HG03558 (cell line): ENCODE measurements around the gene DND1.
"Not testable (repeated sequence)": the region's sequence is repeated elsewhere in the genome, so short reads cannot be mapped to it uniquely, and the experiment has no call there.

Experiments used
- ATAC-seq: cut with Tn5 transposase; IDR thresholded peaks from one replicate; pipeline ENCODE4 v1.9.1; 2021; ENCODE audit warnings: moderate number of reproducible peaks; ENCODE audit not compliant: unreplicated experiment; ENCODE audit errors: extremely low read depth

DND1 gene

DNA sequence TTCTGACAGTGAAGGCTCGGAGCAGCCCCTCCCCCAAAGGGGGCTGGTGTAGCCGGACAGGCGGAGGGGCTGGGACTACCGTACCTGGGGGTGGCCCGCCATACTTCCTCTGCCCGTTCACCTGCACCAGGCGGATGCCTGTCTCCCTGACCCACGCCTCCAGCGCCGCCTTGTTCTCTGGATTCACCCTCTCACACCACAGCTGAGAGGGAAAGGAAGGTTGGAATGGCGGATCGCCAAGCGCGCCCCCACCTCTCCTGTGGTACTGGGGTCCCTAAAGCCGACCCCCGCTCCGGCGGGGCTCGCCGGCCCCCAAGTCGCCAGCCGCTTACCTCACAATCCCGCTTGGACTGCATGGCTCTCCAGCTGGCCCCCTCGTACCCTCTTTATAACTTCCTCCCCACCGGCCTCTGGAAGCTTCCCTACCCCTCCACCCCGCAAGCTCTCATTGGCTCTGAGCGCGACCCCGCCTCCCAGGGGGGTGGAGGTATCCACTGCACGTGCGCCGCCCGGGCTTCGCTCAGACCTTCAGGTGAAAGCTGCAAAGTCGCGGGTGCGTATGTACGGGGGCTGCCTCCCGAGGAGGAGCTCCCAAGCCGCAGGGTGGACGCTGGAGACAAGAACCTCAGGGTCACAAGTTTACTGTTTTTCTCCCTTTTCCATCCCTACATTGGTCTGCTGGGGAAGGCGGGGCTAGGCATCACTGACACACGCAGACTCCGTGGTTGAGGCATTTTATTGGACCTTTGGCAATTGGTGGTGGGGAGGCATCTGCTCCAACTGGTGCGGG, at the start of gene DND1:
DND1 (minus strand) TSS at position 390 of the 790 bp plus-strand sequence; CDS start at position 356, 34 bp downstream.
- no peak for ATAC-seq

DNA sequence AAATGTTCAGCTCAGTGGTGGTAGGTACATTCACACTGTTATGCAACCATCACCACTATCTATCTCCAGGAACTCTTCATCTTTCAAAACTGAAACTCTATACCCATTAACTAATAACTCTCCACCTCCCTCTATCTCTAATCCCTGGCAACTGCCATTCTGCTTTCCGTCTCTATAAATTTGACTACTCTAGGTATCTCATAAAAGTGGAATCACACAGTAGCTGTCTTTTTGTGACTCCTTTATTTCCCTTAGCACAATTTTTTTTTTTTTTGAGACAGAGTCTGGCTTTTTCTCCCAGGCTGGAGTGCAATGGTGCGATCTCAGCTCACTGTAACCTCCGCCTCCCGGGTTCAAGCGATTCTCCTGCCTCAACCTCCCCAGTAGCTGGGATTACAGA, 48.0 kb upstream of the DND1 start:
- not testable (repeated sequence) for ATAC-seq

DNA sequence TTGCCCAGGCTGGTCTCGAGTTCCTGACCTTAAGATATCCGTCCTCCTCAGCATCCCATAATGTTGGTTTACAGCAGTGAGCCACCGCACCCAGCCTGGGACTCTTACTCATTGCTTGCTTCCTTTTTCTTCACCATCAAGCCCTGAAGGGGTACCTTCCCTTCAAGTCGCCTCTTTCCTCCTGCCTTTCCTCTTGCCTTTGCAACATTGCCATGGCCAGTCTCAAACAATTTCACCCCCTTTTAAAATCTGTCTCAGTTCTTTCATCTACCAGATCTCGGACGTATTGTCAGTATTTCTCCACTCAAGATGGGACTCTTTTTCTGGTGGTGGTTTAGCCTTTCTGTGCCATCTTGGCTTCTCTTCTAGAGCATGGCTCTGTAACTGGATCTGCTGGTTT, 47.4 kb upstream of the DND1 start:
- ATAC-seq = not testable (repeated sequence)

DNA sequence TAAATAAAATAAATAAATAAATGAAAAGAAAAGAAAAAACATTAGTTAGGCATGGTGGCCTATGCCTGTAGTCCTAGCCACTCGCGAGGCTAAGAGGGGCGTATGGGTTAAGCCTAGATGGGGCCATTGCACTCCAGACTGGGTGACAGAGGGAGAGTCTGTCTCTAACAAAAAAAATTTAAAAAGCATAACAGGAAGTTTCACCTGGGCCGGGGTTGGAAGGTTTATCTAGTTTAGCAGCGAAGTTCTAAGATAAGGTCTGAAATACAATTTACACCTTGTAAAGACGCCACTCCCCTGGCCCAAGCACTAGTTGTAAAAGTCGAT, 44.9 kb upstream of the DND1 start:
- no peak for ATAC-seq

DNA sequence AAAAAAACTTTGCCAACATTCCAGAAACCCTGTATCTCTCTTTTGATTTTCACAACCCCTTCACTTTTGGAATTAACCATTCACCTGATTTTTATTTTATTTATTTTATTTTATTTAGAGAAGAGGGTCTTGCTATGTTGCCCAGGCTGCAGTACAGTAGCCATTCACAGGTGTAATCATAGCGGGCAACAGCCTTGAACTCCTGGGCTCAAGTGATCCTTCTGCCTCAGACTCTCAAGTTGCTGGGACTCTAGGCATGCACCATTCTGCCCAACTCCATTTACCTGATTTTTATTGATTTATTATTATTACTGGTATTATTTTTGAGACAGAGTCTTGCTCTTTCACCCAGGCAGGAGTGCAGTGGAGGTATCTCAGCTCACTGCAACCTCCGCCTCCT, 42.9 kb upstream of the DND1 start:
- ATAC-seq = not testable (repeated sequence)

DNA sequence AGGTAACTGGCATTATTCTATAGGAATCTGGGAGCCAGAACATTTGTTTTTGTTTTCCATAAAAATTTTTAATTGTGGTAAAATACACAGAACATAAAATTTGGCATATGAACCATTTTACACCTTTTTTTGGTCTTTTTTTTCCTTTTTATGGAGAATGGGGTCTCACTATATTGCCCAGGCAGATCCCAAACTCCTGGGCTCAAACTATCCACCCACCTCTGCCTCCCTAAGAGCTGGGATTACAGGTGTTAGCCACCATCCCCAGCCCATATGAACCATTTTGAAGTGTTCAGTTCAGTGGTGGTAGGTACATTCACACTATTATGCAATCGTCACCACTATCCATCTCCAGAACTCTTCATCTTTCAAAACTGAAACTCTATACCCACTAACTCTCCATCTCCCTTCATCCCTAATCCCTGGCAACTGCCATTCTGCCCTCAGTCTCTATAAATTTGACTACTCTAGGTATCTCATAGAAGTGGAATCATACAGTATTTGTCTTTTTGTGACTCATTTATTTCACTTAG, 40.3 kb upstream of the DND1 start:
- ATAC-seq = no peak

DNA sequence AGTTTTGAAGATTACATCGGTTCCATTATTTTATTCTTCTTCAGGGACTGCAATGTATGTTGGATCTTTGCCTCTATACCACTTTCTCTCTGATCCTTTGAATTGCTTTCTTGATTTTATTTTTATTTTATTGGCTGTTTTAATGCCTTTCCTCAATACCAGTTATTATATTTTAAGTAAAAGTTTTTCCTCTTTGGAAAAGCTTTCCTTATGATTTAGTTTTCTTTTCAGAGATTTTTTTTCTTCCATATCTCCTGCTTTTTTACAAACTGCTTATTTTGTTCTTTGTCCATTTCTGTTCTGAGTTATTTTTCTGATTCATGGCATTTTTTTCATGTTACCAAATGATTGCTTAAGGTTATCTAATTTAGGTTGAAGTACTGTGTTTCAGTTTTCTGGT, 38.4 kb upstream of the DND1 start:
- no peak for ATAC-seq

DNA sequence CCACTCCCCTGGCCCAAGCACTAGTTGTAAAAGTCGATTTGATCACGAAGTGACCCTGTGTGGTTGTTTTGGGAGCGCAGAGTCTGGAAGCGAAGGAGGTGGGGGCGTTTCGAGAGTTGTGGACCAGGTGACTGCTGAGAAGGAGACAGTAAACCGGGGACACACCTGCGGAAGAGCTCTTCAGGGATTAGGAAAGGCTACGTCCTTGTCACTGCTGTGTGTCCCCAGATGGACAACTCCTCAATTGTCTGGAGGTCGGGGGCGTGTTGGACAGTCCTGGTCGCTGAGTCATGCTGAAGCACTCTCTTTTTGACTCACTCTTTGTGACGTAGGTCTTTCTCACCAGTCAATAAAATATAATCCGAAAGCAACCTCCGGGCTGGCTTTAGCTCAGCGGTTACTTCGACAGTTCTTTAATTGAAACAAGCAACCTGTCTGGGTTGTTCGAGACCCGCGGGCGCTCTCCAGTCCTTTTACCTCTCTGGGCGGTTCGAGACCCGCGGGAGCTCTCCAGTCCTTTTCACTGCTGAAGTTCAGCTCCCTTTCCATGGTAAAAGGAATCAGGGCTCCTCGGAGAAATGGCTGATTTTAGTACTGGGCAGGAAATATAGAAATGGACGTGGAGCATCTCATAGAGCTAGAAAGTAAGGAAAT, 37.6 kb upstream of the DND1 start:
- ATAC-seq = peak; percentile 93

DNA sequence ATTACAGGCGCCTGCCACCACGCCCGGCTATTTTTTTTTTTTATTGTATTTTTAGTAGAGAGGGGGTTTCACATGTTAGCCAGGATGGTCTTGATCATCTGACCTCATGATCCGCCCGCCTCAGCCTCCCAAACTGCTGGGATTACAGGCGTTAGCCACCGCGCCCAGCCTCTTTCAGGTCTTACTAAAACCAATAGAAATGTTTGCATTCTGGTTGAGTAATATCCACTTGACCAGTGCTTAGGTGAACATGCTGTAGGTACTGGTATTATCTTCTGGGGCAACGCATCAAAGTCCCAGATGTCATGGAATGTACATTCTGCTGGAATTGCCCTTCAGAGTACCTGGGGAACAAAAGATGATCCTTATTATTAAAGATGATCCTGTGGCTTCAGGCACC, 35.4 kb upstream of the DND1 start:
- ATAC-seq = not testable (repeated sequence)

DNA sequence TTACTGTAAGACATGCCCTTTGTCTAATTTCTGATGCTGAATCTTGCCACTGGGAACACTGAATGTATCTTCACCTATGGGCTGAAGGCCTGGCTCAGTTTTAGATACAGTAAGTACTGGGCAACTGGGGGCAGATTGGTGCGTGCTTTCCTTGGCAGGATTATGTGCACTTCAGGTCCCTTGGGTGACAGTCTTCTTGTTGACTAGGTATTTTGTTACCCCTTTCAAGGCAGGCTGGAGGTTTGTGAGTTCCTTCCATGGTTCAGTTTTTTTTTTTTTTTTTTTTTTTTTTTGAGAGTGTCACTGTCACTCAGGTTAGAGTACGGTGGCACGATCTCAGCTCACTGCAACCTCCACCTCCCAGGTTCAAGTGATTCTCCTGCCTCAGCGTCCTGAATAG, 34.4 kb upstream of the DND1 start:
- ATAC-seq = no peak

DNA sequence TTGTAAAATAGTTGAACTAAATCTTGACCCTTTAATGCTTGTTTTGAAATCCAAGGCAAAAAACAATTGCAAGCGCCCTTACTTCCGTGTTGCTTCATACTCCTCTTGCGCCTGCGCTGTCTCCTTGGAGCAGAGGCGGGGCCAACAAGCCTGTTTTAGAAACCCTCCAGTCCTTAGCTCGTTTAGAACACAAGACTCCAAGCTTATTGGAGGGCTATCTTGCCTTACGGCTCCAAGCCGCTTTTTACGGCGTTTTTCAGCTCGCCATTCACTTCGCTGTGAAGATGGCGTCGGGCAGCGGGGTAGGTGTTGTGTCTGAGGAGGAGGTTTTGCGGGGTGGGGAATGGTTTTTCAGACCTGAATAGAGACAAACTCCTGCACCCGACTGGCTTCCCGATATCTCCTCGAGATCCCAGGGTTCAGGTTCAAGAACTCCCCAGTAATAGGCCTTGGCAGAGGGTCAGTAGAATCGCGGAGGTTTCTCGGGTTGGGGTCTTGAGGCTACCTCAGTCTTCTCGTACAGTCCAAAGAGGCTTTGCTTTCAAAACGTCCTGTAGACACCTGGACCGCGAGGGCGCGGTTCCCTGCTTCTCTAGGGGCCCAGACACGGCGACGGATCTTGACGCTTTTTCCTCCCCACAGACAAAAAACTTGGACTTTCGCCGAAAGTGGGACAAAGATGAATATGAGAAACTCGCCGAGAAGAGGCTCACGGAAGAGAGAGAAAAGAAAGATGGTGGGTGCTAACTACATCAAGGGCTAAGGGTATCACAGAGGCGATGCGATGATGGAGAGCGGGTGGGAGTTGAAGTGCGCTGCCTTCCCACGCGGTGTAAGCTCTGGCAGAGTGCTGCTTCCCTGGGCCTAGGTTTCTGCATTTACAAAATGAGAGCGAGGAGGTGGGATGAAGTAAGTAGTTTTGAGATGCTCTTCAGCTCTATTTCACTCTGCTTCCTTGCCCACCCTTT, 27.1 kb upstream of the DND1 start, which contains the start of gene ZMAT2:
ZMAT2 (plus strand) TSS at position 271 of the 968 bp plus-strand sequence; CDS start at position 285, 14 bp downstream.
- ATAC-seq = peak; percentile 88

DNA sequence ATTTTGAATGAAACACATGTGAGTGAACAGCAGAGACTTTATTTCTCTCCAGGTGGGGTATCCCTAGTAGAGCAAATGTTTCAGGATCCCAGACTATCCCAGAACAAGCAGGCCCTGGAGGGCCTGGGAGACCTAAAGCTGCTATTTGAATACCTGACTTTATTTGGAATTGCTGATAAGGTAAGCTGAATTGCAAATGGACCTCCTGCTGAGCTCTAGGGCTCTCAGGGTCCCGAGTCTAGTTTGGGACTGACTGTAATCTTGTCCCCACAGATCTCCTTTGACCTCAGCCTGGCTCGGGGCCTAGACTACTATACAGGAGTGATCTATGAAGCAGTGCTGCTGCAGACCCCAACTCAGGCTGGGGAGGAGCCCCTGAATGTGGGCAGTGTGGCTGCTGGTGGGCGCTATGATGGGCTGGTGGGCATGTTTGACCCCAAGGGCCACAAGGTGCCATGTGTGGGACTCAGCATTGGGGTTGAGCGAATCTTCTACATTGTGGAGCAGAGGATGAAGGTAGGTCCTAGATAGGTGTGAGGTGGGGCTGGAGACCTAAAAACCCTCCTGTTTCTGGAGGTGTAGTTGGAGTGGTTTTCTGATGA, 23.6 kb upstream of the DND1 start:
- ATAC-seq = no peak

DNA sequence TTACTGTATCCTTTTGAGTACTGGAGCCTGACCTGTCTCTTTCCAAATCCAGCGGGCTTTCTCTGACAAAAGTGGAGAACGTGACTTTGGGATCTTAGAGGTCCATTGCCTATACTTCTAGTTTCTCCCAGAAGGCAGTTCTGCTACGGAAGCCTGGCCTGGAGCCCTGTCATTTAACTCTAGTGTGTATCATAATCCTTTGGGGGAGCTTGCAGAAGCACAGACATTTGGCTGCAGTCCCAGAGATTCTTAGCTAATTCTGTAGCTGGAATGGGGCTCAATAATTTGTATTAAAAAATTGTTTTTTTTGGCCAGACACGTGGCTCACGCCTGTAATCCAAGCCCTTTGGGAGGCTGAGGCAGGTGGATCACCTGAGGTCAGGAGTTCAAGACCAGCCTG, 20.9 kb upstream of the DND1 start:
- no peak for ATAC-seq

DNA sequence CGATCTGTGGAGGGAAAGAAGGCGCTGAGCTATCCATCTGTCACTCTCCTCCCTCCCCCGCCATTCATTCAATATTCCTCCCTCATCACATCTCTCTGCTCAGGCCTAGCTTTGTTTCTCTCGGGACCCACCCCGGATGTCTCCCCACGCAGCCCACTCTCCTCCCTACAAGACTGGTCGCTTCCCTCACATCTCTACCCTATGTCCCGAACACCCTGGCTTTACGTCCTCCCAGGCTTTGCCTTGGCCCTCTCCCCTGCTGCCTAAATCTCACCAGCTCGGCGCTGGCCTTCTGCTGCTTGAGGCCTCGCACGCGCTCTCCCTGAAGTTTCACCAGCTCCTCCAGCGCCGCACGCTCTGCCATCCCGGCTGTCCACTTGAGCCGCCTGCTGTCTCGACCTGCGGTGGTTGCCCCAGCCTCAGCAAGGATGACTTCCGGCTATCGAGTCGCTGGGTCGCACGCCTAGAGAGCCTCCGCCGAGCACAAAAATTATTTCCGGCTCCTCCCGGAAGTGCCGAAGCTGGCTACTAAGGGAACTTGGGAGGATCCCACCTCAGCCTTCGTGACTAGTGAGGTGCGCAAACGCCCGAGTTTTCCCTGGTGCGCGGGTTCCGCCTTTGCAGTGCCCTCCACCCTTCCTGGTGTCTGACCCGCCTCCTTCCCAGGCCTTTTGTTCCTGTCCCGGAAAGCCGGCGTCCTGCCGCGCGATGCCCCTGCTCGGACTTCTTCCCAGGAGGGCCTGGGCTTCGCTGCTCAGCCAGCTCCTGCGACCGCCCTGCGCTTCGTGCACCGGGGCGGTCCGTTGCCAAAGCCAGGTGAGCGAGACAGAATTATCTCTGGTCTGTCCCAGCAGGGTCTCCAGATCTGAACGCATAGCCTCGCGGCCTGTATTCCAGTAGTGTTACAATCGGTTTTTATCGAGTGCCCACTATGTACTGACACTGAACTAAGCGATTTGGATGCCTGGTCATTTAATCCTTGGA, 17.9 kb upstream of the DND1 start, which contains the start of the genes HARS1 and HARS2:
HARS1 (minus strand) TSS at position 430 of the 984 bp plus-strand sequence; CDS start at position 364, 66 bp downstream.
HARS2 (plus strand) TSS at position 515 of the 984 bp plus-strand sequence; CDS start at position 709, 194 bp downstream.
- ATAC-seq = peak; percentile 92

DNA sequence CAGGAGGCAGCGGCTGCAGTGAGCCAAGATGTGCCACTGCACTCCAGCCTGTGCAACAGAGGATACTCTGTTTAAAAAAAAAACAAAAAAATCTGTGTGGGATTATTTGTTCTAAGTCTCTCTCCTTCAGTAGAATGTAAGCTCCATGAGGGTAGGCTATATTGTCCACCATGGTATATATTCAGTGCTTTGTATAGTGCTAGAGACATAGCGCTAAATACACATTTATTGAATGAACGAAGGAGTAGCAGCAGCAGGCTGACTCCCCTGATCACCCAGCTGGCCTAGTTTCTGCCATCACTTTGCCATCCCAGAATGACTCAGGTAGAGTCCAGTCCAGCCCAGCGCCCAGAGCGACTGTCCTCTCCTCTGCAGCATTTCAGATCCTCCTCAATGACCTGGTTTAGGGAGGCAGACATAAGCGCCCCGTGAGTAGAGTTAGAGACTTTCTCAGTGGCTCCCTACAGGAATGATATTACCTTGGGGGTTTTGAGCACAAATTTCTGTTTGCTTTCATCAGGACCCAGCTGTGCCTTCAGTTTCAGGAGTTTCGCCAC, 17.1 kb upstream of the DND1 start:
- ATAC-seq = no peak

DNA sequence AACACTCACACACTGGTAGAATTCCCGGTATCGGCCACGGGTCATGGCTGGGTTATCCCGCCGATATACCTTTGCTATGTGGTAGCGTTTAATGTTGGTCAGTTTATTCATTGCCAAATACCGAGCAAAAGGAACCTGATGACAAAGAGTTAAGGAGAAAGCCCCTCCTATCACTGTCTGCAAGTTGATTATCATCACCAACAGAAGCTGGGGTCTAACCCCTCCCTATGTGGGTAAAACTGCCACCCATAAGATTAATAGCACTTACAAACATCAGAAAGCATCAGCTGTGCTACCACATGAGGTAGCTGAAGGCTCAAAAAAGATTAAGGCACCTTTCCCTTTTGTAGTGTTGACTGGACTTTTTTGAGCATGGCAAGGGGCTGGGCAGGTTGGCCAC, 5.6 kb upstream of the DND1 start:
- no peak for ATAC-seq

DNA sequence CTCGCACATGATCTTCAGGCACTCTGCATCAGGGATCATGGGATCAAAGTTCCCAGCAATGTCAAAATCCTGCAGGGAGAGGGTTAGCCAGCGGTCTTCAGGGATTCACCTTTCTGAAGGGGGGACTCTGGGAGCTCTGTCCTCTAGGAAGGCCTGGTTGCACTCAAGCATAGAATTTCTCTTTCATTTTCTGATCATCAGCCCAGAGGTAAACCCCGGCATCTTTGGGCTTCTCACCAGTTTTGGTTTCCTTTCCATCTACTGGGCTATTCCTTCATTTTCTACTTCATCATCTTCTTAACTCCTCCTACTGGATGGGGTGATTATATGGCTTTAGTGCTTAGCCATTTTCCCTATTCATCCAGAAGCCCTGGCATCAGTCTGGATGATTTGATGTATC, 4.6 kb upstream of the DND1 start:
- ATAC-seq = peak; percentile 54

DNA sequence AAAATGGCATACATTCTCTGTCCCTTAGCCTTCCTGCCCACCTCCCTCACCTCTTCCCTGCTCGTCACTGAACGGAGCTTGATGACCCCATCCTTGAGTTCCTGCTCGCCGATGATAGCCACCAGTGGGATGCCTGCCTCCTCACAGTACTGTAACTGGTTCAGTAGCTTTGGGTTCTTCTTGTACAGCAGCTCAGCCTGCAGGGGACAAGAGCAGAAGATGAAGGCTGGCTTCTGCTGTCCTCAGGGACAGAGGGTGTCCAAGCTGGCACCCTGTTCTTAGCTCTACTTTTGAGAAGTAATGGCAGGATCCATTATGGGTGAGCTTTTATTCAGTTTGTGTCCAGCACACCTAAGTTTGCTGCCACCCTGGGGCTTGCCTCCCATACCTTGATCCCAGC, 1.3 kb upstream of the DND1 start:
- no peak for ATAC-seq
